T47D (cell line): ENCODE data around the gene TAS1R1.

Source experiments
- DNase-seq, 2 experiments: peaks; one replicate each; pipeline versions ENCODE4 v3.0.0 to v3.0.0-alpha.2; 2011 to 2012; ENCODE audit warnings: low read depth in 1 of 2, low spot score in 1 of 2
- JUND ChIP-seq: IDR thresholded peaks from 2 replicates; pipeline ENCODE4 v1.6.1; 2012; ENCODE audit warnings: low read depth
- in situ Hi-C: cut with HindIII; loops from 2 replicates; pipeline ENCODE4 v1.10.0; 2016; ENCODE audit warnings: low sequenced_read_pairs, low pct_unique_long_range_greater_than_20kb

Gene TAS1R1

DNA sequence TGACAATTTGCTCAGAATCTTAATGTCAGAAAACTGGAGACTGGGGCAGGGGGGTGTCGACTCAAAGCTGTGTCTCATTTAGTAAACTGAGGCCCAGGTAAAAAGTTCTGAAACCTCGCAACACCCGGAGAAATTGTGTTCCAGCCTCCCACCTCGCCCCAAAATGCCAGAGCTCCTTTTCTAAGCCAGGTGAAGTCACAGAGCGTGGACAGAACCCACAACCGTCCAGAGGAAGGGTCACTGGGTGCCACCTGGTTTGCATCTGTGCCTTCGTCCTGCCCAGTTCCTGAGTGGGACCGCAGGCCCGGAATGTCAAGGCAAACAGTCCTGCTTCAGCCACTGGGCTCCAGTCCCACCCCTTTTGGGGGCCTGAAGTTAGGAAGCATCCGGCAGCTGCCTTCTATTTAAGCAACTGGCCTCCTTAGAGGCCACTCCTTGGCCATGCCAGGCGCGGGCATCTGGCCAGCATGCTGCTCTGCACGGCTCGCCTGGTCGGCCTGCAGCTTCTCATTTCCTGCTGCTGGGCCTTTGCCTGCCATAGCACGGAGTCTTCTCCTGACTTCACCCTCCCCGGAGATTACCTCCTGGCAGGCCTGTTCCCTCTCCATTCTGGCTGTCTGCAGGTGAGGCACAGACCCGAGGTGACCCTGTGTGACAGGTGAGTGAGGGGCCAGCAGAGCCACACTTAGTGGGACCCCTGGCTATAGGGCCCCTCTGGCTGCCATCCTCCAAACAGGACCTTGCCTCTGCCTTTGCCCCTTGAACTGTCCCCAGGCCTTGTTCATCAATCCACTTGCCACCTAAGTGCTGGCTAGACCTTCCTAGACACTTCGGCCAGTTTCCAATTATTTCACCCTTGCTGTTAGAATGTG, at the start of gene TAS1R1:
TAS1R1 (plus strand) TSS at position 401 of the 872 bp plus-strand sequence; CDS start at position 468, 67 bp downstream.
- TF ChIP-seq JUND, result no peak

DNA sequence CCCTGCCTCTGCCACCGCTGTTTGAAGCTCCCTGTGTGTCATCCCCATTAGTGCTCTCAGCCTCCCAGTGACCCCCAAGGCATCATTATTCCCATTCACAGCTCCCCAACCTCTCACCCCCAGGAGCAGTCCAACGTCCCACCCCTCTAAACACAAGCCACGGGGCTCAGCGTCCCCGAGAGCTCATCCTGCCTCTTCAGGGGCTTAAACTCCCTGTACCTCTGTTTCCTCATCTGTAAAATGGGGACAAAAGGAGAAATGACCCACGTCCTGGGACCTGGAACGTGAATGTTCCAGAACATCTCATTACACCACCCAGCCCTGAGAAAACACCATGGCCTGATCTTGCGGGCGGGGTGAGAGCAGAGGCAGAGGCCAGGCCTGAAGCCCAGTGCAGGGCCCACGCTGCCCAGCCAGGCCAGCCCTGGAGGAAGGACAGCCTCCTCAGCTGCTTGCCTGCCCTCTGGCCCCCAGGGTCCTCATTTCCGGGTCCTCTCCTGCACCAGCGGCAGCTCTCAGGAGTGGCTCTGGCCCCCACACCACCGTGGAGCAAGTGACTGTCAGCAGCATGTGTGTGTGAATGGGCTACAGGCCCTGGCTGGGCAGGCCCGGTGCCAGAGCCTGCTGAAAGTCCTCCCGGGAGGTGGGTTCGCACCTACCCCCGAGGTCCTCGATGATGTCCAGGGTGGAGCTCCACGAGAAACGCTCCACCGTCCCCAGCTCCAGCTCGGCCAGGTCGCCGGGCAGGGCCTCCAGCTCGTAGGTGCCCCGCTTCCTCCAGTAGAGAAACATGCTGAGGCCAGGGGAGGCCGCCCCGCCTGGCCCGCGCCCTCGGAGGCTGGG, 49.5 kb upstream of the TAS1R1 start:
- no peak for TF ChIP-seq JUND
- in situ Hi-C loops, result no loop called here
- no peak for DNase-seq

More for the DNA sequence above, at the start of gene TAS1R1:
- DNase-seq, result no peak
- in situ Hi-C loops, result no loop called here

DNA sequence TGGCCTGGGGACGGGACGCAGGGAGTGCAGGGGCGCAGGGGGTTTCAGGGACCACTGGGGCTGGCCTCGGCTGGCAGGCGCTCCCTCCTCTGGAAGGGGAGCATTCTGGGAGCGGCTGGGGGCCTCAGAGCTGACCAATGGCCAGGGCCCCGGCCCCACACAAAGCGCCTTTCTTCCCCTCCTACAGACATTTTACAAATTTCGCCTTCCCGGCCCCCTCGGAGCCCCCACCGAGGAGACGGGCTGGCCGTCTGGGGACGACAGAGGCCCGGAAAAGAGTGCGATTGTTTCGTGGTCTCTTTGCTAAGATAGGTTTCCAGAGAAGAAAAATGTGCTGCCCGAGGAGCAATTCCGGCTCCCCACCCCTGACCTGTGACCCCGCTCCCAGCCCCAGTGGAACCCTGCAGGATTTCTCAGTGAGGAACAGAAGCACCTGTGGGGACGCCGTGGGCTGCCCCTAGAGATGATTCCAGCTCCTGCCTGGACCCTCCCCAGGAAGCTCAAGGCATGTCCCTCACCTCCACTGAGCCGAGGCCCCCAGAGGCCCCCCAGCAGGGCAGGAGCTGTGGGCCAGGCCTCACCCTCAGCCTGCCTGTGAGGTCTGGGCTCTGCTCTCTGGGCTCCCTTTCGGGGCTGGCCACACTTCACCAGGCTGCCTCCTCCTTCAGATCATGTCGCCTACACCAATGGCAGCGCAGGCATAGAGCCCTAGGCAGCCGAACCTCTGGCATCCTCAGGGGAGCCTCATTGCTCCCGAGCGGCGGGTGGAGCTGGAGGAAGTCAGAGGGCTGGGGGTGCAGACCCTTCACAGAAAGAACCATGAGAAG, 48.7 kb upstream of the TAS1R1 start:
- no peak for DNase-seq
- TF ChIP-seq JUND, result no peak

DNA sequence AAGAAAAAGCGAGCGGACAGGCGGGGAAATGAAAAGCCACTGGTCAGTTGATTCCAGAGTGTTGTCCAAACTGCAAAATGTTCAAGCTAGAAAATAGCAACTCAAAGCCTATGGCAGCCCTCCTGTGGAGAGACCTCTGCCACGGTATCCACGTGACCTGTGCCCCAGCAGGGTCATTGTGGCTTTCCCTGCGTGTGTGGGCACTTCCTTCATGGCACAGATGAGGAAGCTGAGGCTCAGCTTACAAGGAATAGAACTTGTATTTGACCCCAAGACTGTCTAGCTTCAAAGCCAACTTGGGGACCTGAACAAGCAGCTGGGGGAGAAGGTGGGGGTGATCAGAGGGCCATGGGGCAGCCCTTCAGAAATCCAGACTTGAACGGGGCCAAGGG, 48.1 kb upstream of the TAS1R1 start:
- in situ Hi-C loops, result no loop called here
- no peak for TF ChIP-seq JUND
- no peak for DNase-seq

More for the DNA sequence above, 48.7 kb upstream of the TAS1R1 start:
- in situ Hi-C loops, result no loop called here

DNA sequence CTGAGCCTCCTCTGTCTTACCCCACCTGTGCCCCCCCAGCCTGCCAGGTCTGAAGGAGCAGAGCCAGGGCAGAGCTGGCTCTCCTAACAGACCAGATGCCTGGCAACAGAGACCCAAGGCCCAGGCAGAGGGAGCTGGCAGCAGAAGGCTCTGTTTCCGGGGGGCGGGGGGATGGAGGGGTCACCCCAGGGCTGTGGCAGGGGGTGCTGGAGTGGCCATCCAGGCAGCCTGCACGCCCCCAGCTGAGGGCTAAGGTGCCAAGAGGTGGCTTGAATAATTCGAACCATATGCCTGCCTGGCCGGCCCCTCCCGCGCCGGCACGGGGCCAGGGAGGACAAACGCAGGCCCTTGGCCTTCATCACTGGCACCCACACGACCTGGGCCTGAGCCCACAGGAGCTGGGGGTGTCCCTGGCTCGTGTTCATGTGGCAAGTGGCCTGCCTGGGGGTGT, 47.6 kb upstream of the TAS1R1 start:
- no peak for DNase-seq
- in situ Hi-C loops, result no loop called here
- no peak for TF ChIP-seq JUND

DNA sequence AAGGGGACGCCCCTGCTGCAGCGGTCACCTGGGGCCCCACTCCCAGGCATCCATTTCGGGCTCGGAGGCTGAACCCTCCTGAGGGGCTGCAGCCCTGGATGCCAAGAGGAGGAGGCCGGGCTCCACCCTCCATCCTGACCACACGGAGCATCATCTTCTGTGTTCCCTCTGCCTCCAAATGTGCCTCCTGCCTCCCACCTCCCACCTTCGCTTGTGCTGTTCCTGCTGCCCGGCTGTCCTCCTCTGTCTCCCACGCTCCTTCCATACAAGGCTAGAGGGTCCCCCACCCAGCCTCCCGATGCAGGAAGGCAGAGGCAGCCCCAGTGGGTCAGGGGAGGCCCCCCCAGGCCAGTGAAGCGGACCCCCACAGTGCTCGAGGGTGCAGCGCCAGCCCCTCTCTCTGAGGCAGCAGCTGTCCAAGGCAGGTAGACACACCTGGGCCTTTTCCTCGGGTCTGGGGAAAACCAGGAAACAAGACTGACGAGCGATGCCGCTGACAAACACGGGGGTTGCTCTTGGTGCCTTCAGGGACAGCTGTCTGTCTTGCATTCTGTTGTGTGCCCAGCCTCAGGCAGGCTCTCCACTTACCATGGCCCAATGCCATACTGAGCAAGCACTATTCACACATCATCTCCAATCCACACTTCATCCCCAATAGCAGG, 46.8 kb upstream of the TAS1R1 start:
- TF ChIP-seq JUND, result no peak
- no peak for DNase-seq
- in situ Hi-C loops, result no loop called here

DNA sequence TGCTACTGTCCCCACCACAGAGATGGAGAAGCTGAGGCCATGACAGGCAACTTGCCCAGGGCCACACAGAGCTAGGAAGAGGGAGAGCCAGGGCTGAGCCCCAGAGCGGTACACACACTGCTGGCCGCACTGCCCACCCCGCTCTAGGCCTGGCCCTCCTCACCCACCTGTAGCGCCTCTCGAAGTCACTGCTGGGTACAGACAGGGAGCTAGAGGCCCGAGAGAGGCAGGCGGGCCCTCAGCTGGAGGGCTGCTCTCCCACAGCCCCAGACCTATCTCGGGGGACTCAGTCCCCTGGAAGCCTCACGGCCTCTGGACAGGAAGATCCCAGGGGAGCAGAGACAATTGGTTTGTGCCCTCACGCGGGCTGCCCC, 46.3 kb upstream of the TAS1R1 start:
- in situ Hi-C loops, result no loop called here
- DNase-seq, result no peak

DNA sequence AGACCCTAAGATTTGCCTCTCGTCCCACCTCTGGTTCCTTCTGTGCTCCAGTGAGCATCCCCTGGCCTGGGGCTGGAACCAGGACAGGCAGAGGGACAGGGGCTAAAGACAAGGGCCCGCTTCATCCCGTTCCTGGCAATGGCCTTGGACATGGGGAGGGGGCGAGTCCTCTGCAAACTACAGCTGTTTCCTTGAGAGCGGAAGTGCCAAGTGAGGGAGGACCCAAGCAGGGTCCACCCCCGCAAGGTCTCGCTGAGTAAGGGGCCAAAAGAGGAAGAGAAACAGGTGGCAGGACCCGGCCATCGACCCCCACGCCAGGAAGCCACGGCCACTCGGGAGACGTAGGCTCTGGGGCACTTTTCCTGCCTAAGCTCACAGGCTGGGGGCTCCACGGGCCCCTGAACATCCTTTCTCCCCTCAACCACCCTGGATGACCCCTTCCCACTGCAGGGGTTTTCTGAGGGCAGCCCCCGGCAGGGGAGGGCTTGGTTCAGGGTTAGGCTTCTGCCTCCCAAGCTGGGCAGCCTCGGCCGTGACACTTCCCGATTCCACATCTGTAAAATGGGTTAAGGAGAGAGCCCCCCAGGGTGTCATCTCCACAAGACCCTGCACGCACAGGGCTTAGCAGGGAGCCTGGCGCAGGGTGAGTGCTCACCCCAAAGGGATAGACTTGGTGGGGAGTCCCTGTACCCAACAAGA, 45.7 kb upstream of the TAS1R1 start:
- no peak for DNase-seq
- no peak for TF ChIP-seq JUND
- in situ Hi-C loops, result no loop called here

More for the DNA sequence above, 46.3 kb upstream of the TAS1R1 start:
- no peak for TF ChIP-seq JUND

DNA sequence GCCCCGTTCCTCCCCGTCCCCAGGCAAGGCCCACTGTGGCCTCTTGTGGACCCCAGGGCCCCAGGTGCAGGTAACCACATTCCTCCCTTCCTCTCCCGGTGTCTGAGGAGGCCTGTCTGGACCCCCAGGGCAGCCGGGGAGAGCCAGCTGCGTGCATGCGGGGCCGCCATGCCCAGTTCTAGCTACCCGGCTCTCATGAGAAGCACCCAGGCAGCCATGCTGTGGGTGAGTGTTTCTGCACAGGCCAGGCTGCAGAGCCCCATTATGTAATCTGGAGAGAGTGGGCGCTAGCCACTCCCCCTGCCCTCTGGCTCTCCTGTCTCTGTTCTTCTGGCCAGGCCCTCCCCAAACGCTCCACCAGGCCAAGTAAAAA, 45.2 kb upstream of the TAS1R1 start:
- in situ Hi-C loops, result no loop called here

DNA sequence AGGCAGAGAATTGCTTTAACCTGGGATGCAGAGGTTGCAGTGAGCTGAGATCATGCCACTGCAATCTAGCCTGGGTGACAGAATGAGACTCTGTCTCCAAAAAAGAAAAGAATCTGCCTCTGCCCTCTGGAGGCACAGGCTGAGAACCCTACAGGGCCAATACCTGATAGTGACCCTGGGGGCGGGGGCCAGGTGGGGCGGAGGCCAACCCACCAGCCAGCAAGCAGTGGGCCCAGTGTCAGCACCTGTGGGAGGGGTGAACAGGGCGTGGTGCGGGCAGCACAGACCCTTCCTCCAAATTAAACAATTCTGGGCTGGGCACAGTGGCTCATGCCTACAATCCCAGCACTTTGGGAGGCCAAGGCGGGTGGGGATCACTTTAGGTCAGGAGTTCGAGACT, 44.6 kb upstream of the TAS1R1 start:
- no peak for TF ChIP-seq JUND
- DNase-seq, result no peak
- in situ Hi-C loops, result no loop called here

More for the DNA sequence above, 45.2 kb upstream of the TAS1R1 start:
- no peak for TF ChIP-seq JUND
- no peak for DNase-seq

DNA sequence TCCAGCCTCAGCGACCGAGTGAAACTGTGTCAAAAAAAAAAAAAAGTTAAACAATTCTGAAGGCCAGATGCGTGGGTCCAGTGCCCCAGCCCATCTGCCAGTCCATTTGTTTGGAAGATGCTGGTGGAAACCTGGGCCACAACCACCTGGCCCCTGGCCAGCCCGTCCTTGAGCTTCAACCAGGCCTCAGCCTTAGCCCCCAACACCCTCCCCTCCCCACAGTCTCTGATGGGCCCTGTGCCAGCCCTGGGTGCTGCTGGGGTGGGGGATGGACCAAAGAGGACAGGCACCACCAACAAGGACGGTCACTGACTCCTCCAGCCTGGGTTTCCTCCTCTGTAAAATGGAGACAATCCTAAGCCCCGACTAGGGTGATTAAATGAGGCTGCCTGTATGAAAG, 44.1 kb upstream of the TAS1R1 start:
- no peak for TF ChIP-seq JUND
- in situ Hi-C loops, result no loop called here
- no peak for DNase-seq
